GM12878 (cell line): ENCODE data around the gene LCE1C. TPM values are rescaled to one million over a fixed set of nuclear protein-coding genes. Genes with fewer than 3 reads are reported as not detected.

ENCODE experiments used
- ATAC-seq: fragments of 200-7000 bp; cut with Tn5 transposase; 3 replicates; pipeline ENCODE4 v1.9.1; 2020; ENCODE audit warnings: mild to moderate bottlenecking, moderate library complexity
- BruUV-seq: library from RNA; stranded (reverse); fragments of 400-500 nt; replicated peaks from 2 replicates; lab custom pipeline; 2021; lab: Mats Ljungman, UMichigan
- CTCF ChIA-PET: fragments of 300-600 bp; sonication (Branson Sonifier 250); formaldehyde crosslinking; extraction: SDS; loops from one replicate; lab custom pipeline; 2021; ENCODE audit warnings: inconsistent platforms; lab: Yijun Ruan, JAX
- POLR2A ChIA-PET: fragments of 350-600 bp; formaldehyde crosslinking; extraction: SDS; loops from one replicate; lab custom pipeline; 2021; ENCODE audit warnings: inconsistent platforms; lab: Charles Lee
- RAD21 ChIA-PET: fragments of 300-600 bp; sonication (Branson Sonifier 250); formaldehyde crosslinking; loops from one replicate; lab custom pipeline; 2023; ENCODE audit warnings: antibody characterized with exemption; ENCODE audit not compliant: unreplicated experiment; lab: Charles Lee
- SMC1A ChIA-PET: fragments of 300-600 bp; sonication (Branson Sonifier 250); formaldehyde crosslinking; loops from one replicate; lab custom pipeline; 2023; ENCODE audit not compliant: unreplicated experiment, uncharacterized antibody; lab: Charles Lee
- DNase-seq: peaks from one replicate; pipeline ENCODE4 v3.0.0-alpha.2; 2011; ENCODE audit warnings: low read depth, low spot score
- FAIRE-seq: peaks from 3 replicates; lab custom pipeline; 2011; peaks lifted over from hg19 to GRCh38; lab: Jason Lieb, UNC
- H2AFZ ChIP-seq: 2 replicates; pipeline ENCODE4 v1.6.0; 2011; ENCODE audit warnings: low read depth, low read length, control low read depth; ENCODE audit not compliant: control insufficient read depth
- H3K27ac ChIP-seq: 2 replicates; pipeline ENCODE4 v1.5.1; 2011; ENCODE audit warnings: control low read depth; ENCODE audit not compliant: control insufficient read depth, insufficient read depth
- H3K27me3 ChIP-seq, 2 experiments: replicated peaks in 1 of 2; 2 replicates each; pipeline versions ENCODE4 v1.6.0 to v1.6.1; 2011; ENCODE audit warnings: low read length in 1 of 2; ENCODE audit not compliant: control insufficient read depth in 2 of 2, insufficient read depth in 2 of 2
- H3K36me3 ChIP-seq, 2 experiments: 2 replicates each; pipeline ENCODE4 v1.5.1; 2011; ENCODE audit warnings: low read length in 1 of 2; ENCODE audit not compliant: control insufficient read depth in 2 of 2, insufficient read depth in 2 of 2
- H3K4me1 ChIP-seq: 2 replicates; pipeline ENCODE4 v1.6.1; 2011; ENCODE audit warnings: mild to moderate bottlenecking, low read length, moderate library complexity, mixed read lengths; ENCODE audit not compliant: control insufficient read depth, insufficient read depth
- H3K4me2 ChIP-seq: 2 replicates; pipeline ENCODE4 v1.6.0; 2011; ENCODE audit warnings: control low read depth; ENCODE audit not compliant: control insufficient read depth, insufficient read depth
- H3K4me3 ChIP-seq: fragments of 200-600 bp; sonication (generic); 2 replicates; pipeline ENCODE4 v1.5.1; 2016
- H3K79me2 ChIP-seq: 2 replicates; pipeline ENCODE4 v1.6.0; 2011; ENCODE audit warnings: low read length; ENCODE audit not compliant: control insufficient read depth, insufficient read depth
- H3K9ac ChIP-seq: 2 replicates; pipeline ENCODE4 v1.8.0; 2011; ENCODE audit warnings: low read length, control low read depth, mixed read lengths; ENCODE audit not compliant: control insufficient read depth, insufficient read depth
- H3K9me3 ChIP-seq: replicated peaks from 3 replicates; pipeline ENCODE4 v1.5.1; 2011; ENCODE audit warnings: mild to moderate bottlenecking, low read length; ENCODE audit not compliant: control insufficient read depth, insufficient read depth
- H4K20me1 ChIP-seq: 2 replicates; pipeline ENCODE4 v1.6.0; 2011; ENCODE audit not compliant: control insufficient read depth, insufficient read depth
- CBFB ChIP-seq: IDR thresholded peaks from 2 replicates; pipeline ENCODE4 v1.6.1; 2016; ENCODE audit warnings: antibody characterized with exemption, low read depth
- EED ChIP-seq: sonication (generic); IDR thresholded peaks from 2 replicates; pipeline ENCODE4 v1.6.1; 2016; ENCODE audit warnings: antibody characterized with exemption, low read depth
- ELK1 ChIP-seq: IDR thresholded peaks from 2 replicates; pipeline ENCODE4 v1.6.1; 2012; ENCODE audit warnings: low read depth, low read length, improper control_type of control experiment
- KAT2A ChIP-seq: conservative IDR thresholded peaks from 2 replicates; pipeline ENCODE4 v1.6.1; 2011; ENCODE audit warnings: low read depth, low read length; ENCODE audit not compliant: control insufficient read depth
- NFYA ChIP-seq: IDR thresholded peaks from 2 replicates; pipeline ENCODE4 v1.6.1; 2011; ENCODE audit warnings: low read depth, mild to moderate bottlenecking, low read length, improper control_type of control experiment, borderline replicate concordance
- NR2C2 ChIP-seq: IDR thresholded peaks from 2 replicates; pipeline ENCODE4 v1.6.1; 2011; ENCODE audit warnings: borderline replicate concordance, low read depth; ENCODE audit not compliant: control insufficient read depth, insufficient read length
- SMC3 ChIP-seq: IDR thresholded peaks from 2 replicates; pipeline ENCODE4 v1.6.1; 2011; ENCODE audit warnings: low read length, improper control_type of control experiment, borderline replicate concordance
- SREBF2 ChIP-seq: IDR thresholded peaks from 2 replicates; pipeline ENCODE4 v1.6.1; 2012; ENCODE audit warnings: mild to moderate bottlenecking, low read length
- STAT3 ChIP-seq: IDR thresholded peaks from 2 replicates; pipeline ENCODE4 v1.6.1; 2011; ENCODE audit warnings: low read depth, low read length, improper control_type of control experiment
- SUZ12 ChIP-seq: fragments of 200-600 bp; sonication (generic); IDR thresholded peaks from one replicate; pipeline ENCODE4 v1.6.1; 2018; ENCODE audit warnings: antibody characterized with exemption, mild to moderate bottlenecking; ENCODE audit not compliant: unreplicated experiment
- ZNF384 ChIP-seq: IDR thresholded peaks from 2 replicates; pipeline ENCODE4 v1.6.1; 2012; ENCODE audit warnings: low read depth, mild to moderate bottlenecking, low read length, improper control_type of control experiment, borderline replicate concordance
- ZNF622 ChIP-seq: fragments of 450-650 bp; IDR thresholded peaks from 2 replicates; pipeline ENCODE4 v1.6.1; 2017; ENCODE audit warnings: mild to moderate bottlenecking, inconsistent platforms
- WGBS: methylation state at CpG from one replicate; pipeline ENCODE4 v1.1.6; 2016; ENCODE audit warnings: low lambda C conversion rate; ENCODE audit not compliant: insufficient replicate concordance, insufficient coverage; ENCODE audit errors: missing lambda C conversion rate; 5-methylcytosine and 5-hydroxymethylcytosine counted together
- in situ Hi-C: fragments of 300-500 bp; cut with MboI; formaldehyde crosslinking; loops from 9 replicates; pipeline ENCODE4 v1.14.3; 2018; ENCODE audit warnings: mixed read lengths
- intact Hi-C: fragments of 100-400 bp; cut with micrococcal nuclease; formaldehyde crosslinking; loops from one replicate; pipeline ENCODE4 v1.14.2; 2022; ENCODE audit not compliant: unreplicated experiment
- polyA plus RNA-seq, 11 experiments: library from polyadenylated mRNA; depleted of rRNA in 4 of 11; unstranded in 6 of 11; stranded (reverse) in 5 of 11; fragments of >200 nt; fragmentation: Nextera tagmentation in 4 of 11; fragmentation: Illumina TruSeq in 1 of 11; extraction: Ambion mirVana in 4 of 11; extraction: Trizol in 1 of 11; gene quantifications; 1 replicate in 1 of 11; 2 replicates in 10 of 11; pipeline versions ENCODE4 v1.2.1 to v1.2.3, GENCODE V29; 2011 to 2016; ENCODE audit warnings: inconsistent platforms in 2 of 11, missing spikeins in 2 of 11, low read depth in 1 of 11
- total RNA-seq, 4 experiments: library from RNA; depleted of rRNA in 3 of 4; stranded (reverse); fragments of >200 nt in 3 of 4; fragmentation: Illumina TruSeq in 1 of 4; extraction: Trizol in 1 of 4; gene quantifications; 2 replicates each; pipeline versions ENCODE4 v1.2.1 to v1.2.3, GENCODE V29; 2013 to 2021
- TF ChIP-seq, protein P1 (sequence below): fragments of 450-650 bp; IDR thresholded peaks from 2 replicates; pipeline ENCODE4 v1.6.1; 2017; ENCODE audit warnings: borderline replicate concordance

The LCE1C gene
- total and polyA plus RNA-seq, 10 of the 15 experiments (the other 5 are each of a cell fraction or from before 2014, with no cell fraction given) = 0.15 to 4.1 (median 1.4) TPM; not detected in 4

DNA sequence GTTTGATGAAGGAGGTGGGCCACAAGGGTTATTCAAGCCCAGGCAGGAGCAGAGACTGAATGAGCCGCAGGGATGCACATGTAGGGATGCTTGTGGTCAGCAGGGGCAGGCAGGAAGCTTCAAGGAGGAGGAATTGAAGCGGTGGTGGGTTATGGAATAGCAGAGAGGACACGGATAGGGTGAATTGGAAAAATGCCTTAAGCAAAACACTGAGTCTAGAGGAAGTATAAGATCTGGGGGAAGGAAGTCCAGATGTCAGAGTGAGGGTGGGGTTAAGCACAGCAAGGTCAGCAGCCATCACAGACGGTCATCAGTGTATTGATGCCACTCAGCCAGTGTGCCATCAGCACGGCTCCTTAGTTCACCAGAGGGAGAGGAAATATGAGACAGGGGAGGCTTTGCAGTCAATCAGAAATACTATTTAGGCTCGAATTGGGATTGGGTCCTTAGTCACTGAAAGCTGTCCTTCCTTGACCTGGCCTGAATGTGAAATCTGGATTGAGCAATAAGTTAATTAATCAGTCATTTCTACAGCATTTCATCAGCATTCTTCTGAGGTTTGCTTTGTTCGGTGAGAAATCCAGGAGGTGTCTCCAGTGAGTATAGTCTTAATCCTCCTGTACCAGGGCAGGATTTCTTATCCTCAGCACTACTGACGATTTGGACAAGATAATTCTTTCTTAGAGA lies 37.5 kb downstream of the LCE1C start (continued):
- no peak for TF ChIP-seq STAT3
- TF ChIP-seq EED = no peak
- TF ChIP-seq KAT2A = no peak
- no peak for TF ChIP-seq CBFB
- TF ChIP-seq ZNF622 = no peak
- TF ChIP-seq, protein P1, sequence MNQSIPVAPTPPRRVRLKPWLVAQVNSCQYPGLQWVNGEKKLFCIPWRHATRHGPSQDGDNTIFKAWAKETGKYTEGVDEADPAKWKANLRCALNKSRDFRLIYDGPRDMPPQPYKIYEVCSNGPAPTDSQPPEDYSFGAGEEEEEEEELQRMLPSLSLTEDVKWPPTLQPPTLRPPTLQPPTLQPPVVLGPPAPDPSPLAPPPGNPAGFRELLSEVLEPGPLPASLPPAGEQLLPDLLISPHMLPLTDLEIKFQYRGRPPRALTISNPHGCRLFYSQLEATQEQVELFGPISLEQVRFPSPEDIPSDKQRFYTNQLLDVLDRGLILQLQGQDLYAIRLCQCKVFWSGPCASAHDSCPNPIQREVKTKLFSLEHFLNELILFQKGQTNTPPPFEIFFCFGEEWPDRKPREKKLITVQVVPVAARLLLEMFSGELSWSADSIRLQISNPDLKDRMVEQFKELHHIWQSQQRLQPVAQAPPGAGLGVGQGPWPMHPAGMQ = no peak
- TF ChIP-seq NR2C2 = no peak
- no peak for TF ChIP-seq SMC3
- no peak for TF ChIP-seq SREBF2
- no peak for TF ChIP-seq NFYA
- no peak for TF ChIP-seq SUZ12

GRCh38 chr1:152761609-152762213 lies 44.7 kb downstream of the LCE1C start:
- DNase-seq = no peak

More at GRCh38 chr1:152761609-152762213, 44.7 kb downstream of the LCE1C start:
- ChIA-PET SMC1A (no interaction called here), POLR2A (no interaction called here), CTCF (no interaction called here), RAD21 (no interaction called here)
- intact Hi-C loops = no loop called here
- no TSS peak for BruUV-seq
- Histone ChIP-seq H3K4me1 (no peaks in the 10 kb centered on the region), H3K27me3 (no peaks in the 10 kb centered on the region; a peak in 1 of 4 replicates), H4K20me1 (no peaks in the 10 kb centered on the region), H3K79me2 (no peaks in the 10 kb centered on the region), H3K4me3 (no peak overlapping the region), H3K9me3 (no peaks in the 10 kb centered on the region), H2AFZ (no peak overlapping the region), H3K27ac (no peak overlapping the region), H3K9ac (no peak overlapping the region), H3K4me2 (no peak overlapping the region), H3K36me3 (no peaks in the 10 kb centered on the region)
- no peak for FAIRE-seq
- WGBS = 53% methylated on average over 3 of the region's 3 CpGs
- no peak for TF ChIP-seq ELK1
- no peak for TF ChIP-seq ZNF384
- in situ Hi-C loops = no loop called here
- ATAC-seq = no peak
